Measurements from ENCODE around the gene EBPL. TPM values are rescaled to one million over a fixed set of nuclear protein-coding genes. Genes with fewer than 3 reads are reported as not detected.

EBPL gene
- total RNA-seq, 6 experiments from 2014 or later, result 69.5 to 82.8 (median 75.5) TPM

DNA sequence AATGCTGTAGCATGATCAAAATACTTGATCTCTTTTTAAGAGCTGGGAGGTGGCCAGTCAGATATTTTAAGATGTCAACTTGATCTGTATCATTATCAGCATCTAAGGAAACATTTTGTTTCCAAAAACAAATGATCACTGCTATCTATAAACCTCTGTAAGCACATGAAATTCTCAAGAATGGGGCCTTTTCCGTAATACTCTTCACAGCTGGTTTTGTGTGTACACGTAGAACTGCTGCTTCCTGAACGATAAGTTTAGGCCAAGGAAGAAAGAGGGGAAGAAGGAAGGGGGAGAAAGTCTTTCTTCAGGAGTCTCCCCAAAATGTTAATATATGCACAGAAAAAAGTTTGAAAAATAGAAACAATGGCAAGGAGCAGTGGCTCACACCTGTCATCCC, 37.3 kb downstream of the EBPL start:
- TF ChIP-seq, protein P1, sequence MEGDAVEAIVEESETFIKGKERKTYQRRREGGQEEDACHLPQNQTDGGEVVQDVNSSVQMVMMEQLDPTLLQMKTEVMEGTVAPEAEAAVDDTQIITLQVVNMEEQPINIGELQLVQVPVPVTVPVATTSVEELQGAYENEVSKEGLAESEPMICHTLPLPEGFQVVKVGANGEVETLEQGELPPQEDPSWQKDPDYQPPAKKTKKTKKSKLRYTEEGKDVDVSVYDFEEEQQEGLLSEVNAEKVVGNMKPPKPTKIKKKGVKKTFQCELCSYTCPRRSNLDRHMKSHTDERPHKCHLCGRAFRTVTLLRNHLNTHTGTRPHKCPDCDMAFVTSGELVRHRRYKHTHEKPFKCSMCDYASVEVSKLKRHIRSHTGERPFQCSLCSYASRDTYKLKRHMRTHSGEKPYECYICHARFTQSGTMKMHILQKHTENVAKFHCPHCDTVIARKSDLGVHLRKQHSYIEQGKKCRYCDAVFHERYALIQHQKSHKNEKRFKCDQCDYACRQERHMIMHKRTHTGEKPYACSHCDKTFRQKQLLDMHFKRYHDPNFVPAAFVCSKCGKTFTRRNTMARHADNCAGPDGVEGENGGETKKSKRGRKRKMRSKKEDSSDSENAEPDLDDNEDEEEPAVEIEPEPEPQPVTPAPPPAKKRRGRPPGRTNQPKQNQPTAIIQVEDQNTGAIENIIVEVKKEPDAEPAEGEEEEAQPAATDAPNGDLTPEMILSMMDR (IDR thresholded peaks at IDR 0.05), result no peak
- Mint-ChIP-seq H3K27me3 (ENCODE audit: insufficient read depth) (no peaks in the 10 kb centered on the region; the same call in 1 of the 2 replicates), H3K36me3 (ENCODE audit: low read depth) (peaks cover 11% of the 10 kb centered on the region; the same call in 1 of the 2 replicates), H3K27ac (no peak overlapping the region), H3K4me3 (no peak overlapping the region), H3K9me3 (no peaks in the 10 kb centered on the region), H3K4me1 (ENCODE audit: low read depth) (peaks cover 27% of the 10 kb centered on the region)
- no peak for DNase-seq

DNA sequence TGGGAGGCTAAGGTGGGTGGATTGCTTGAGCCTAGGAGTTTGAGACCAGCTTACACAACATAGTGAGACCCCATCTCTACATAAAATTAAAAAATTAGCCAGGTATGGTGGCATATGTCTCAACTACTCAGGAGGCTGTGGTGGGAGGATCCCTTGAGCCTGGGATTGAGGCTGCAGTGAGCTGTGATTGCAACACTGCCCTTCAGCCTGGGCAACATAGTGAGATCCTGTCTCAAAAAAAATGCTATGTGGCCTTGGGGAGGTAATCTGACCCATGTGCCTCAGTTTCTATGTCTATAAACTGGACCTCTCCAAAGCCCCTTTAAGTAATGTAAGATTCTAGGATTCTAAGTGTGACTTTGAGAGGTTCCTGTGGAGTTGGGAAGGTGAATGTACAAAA, 37.8 kb downstream of the EBPL start:
- H3K4me3 Mint-ChIP-seq, result no peak overlapping the region

GRCh38 chr13:49652355-49653305, 38.7 kb downstream of the EBPL start:
- Mint-ChIP-seq H3K9me3 (no peaks in the 10 kb centered on the region), H3K4me1 (ENCODE audit: low read depth) (peaks cover 27% of the 10 kb centered on the region), H3K4me3 (no peak overlapping the region), H3K36me3 (ENCODE audit: low read depth) (no peaks in the 10 kb centered on the region; the same call in 1 of the 2 replicates), H3K27me3 (ENCODE audit: insufficient read depth) (no peaks in the 10 kb centered on the region; the same call in 1 of the 2 replicates), H3K27ac (no peak overlapping the region)
- TF ChIP-seq, protein P1 (IDR thresholded peaks at IDR 0.05), result peak; percentile 69
- peak; percentile 28 for DNase-seq

More for the DNA sequence above, 37.8 kb downstream of the EBPL start:
- DNase-seq, result no peak
- no peaks in the 10 kb centered on the region; the same call in 1 of the 2 replicates for H3K27me3 Mint-ChIP-seq (ENCODE audit: insufficient read depth)
- H3K9me3 Mint-ChIP-seq, result no peaks in the 10 kb centered on the region
- no peak overlapping the region for H3K27ac Mint-ChIP-seq
- peaks cover 7% of the 10 kb centered on the region; the same call in 1 of the 2 replicates for H3K36me3 Mint-ChIP-seq (ENCODE audit: low read depth)
- H3K4me1 Mint-ChIP-seq (ENCODE audit: low read depth), result peaks cover 27% of the 10 kb centered on the region
- TF ChIP-seq, protein P1 (IDR thresholded peaks at IDR 0.05), result no peak

GRCh38 chr13:49651570-49652354, 39.5 kb downstream of the EBPL start:
- no peaks in the 10 kb centered on the region; the same call in 1 of the 2 replicates for H3K27me3 Mint-ChIP-seq (ENCODE audit: insufficient read depth)
- H3K9me3 Mint-ChIP-seq, result no peaks in the 10 kb centered on the region
- no peak overlapping the region for H3K4me3 Mint-ChIP-seq
- TF ChIP-seq, protein P1 (IDR thresholded peaks at IDR 0.05), result no peak
- H3K36me3 Mint-ChIP-seq (ENCODE audit: low read depth), result no peaks in the 10 kb centered on the region; the same call in 1 of the 2 replicates
- H3K27ac Mint-ChIP-seq, result no peak overlapping the region
- H3K4me1 Mint-ChIP-seq (ENCODE audit: low read depth), result peaks cover 27% of the 10 kb centered on the region
- no peak for DNase-seq

- TF ChIP-seq, protein P1 (IDR thresholded peaks at IDR 0.05), result no peak
- Mint-ChIP-seq H3K36me3 (ENCODE audit: low read depth) (no peaks in the 10 kb centered on the region), H3K4me1 (ENCODE audit: low read depth) (peaks cover 13% of the 10 kb centered on the region), H3K27me3 (ENCODE audit: insufficient read depth) (no peaks in the 10 kb centered on the region; the same call in 1 of the 2 replicates), H3K4me3 (no peak overlapping the region), H3K27ac (peak overlapping the region; percentile 29; the same call in 1 of the 2 replicates), H3K9me3 (no peaks in the 10 kb centered on the region)
- no peak for DNase-seq
Measured at GRCh38 chr13:49649963-49650312, 41.3 kb downstream of the EBPL start.
